HCT116 (cell line): ENCODE measurements around the gene CX3CR1. TPM values are rescaled to one million over a fixed set of nuclear protein-coding genes. Genes with fewer than 3 reads are reported as not detected.

Source experiments
- ATAC-seq: fragments of 200-7000 bp; cut with Tn5 transposase; 2 replicates; pipeline ENCODE4 v1.9.1; 2020; ENCODE audit warnings: mild to moderate bottlenecking, moderate library complexity
- BruUV-seq: library from RNA; stranded (reverse); fragments of 400-500 nt; replicated peaks from 2 replicates; lab custom pipeline; 2021; lab: Mats Ljungman, UMichigan
- CTCF ChIA-PET: fragments of 300-600 bp; sonication (Branson Sonifier 250); formaldehyde crosslinking; loops from one replicate; lab custom pipeline; 2021; ENCODE audit warnings: antibody characterized with exemption; lab: Charles Lee
- POLR2A ChIA-PET: fragments of 300-600, 350-600 bp; sonication (Branson Sonifier 250); formaldehyde crosslinking; loops from one replicate; lab custom pipeline; 2021; ENCODE audit warnings: antibody characterized with exemption; lab: Charles Lee
- RAD21 ChIA-PET, 2 experiments: fragments of 300-600 bp; sonication (Branson Sonifier 250); formaldehyde crosslinking; loops; one replicate each; lab custom pipeline; 2023; ENCODE audit warnings: low total read pairs in 2 of 2; ENCODE audit not compliant: uncharacterized antibody in 2 of 2, unreplicated experiment in 2 of 2, low non-redundant PET in 1 of 2; lab: Charles Lee
- DNase-seq: peaks from one replicate; pipeline ENCODE4 v3.0.0-alpha.2; 2010; ENCODE audit warnings: low read depth, low spot score
- H2AFZ ChIP-seq: fragments of 200-600 bp; shearing (Covaris generic), sonication (generic); 2 replicates; pipeline ENCODE4 v1.6.1; 2017; ENCODE audit warnings: low read depth, mixed run types, mixed read lengths, antibody characterized with exemption, low read length; ENCODE audit not compliant: poor library complexity, severe bottlenecking
- H3K27ac ChIP-seq: 2 replicates; pipeline ENCODE4 v1.5.1; 2012; ENCODE audit warnings: low read depth, low read length
- H3K27me3 ChIP-seq: fragments of 200-600 bp; sonication (generic); 2 replicates; pipeline ENCODE4 v1.6.1; 2016; ENCODE audit warnings: mixed run types, low read length, mixed read lengths; ENCODE audit not compliant: insufficient read depth
- H3K36me3 ChIP-seq, 2 experiments: fragments of 200-500 bp in 1 of 2; fragments of 200-600 bp in 1 of 2; sonication (Bioruptor generic) in 1 of 2; sonication (generic) in 1 of 2; 2 replicates each; pipeline versions ENCODE4 v1.5.1 to v1.6.1; 2014 to 2016; ENCODE audit warnings: low read length in 2 of 2, inconsistent platforms in 1 of 2, mixed read lengths in 1 of 2, mixed run types in 1 of 2; ENCODE audit not compliant: insufficient read depth in 2 of 2, control insufficient read depth in 1 of 2
- H3K4me1 ChIP-seq, 2 experiments: fragments of 200-600 bp in 1 of 2; sonication (generic) in 1 of 2; 2 replicates each; pipeline versions ENCODE4 v1.5.1 to v1.6.1; 2012 to 2017; ENCODE audit warnings: low read length in 2 of 2, inconsistent platforms in 1 of 2, mild to moderate bottlenecking in 1 of 2, mixed read lengths in 1 of 2, mixed run types in 1 of 2, moderate library complexity in 1 of 2; ENCODE audit not compliant: insufficient read depth in 2 of 2, control insufficient read depth in 1 of 2
- H3K4me2 ChIP-seq: fragments of 200-600 bp; sonication (generic); 2 replicates; pipeline ENCODE4 v1.6.1; 2017; ENCODE audit warnings: mixed run types, low read length, mixed read lengths
- H3K4me3 ChIP-seq, 2 experiments: fragments of 200-600 bp in 1 of 2; sonication (generic) in 1 of 2; replicated peaks in 1 of 2; 2 replicates each; pipeline ENCODE4 v1.5.1; 2011 to 2016; ENCODE audit warnings: low read length in 2 of 2, control low read depth in 1 of 2, low read depth in 1 of 2, mild to moderate bottlenecking in 1 of 2, mixed read lengths in 1 of 2, mixed run types in 1 of 2
- H3K79me2 ChIP-seq: fragments of 200-600 bp; sonication (generic); 2 replicates; pipeline ENCODE4 v1.6.1; 2017; ENCODE audit warnings: mild to moderate bottlenecking, mixed run types, low read length, moderate library complexity, mixed read lengths; ENCODE audit not compliant: insufficient read depth
- H3K9ac ChIP-seq: fragments of 200-600 bp; sonication (generic); 2 replicates; pipeline ENCODE4 v1.6.1; 2016; ENCODE audit warnings: low read length, mixed read lengths
- H3K9me2 ChIP-seq: fragments of 200-600 bp; sonication (generic), shearing (Covaris generic); 2 replicates; pipeline ENCODE4 v1.6.1; 2017; ENCODE audit warnings: mixed run types, mild to moderate bottlenecking, moderate library complexity; ENCODE audit not compliant: insufficient read depth
- H3K9me3 ChIP-seq, 2 experiments: fragments of 200-500 bp in 1 of 2; fragments of 200-600 bp in 1 of 2; sonication (Bioruptor generic) in 1 of 2; sonication (generic) in 1 of 2; 2 replicates each; pipeline ENCODE4 v1.6.1; 2014 to 2017; ENCODE audit warnings: low read length in 2 of 2, mixed read lengths in 2 of 2, inconsistent platforms in 1 of 2, low read depth in 1 of 2, mild to moderate bottlenecking in 1 of 2, mixed run types in 1 of 2, moderate library complexity in 1 of 2; ENCODE audit not compliant: control insufficient read depth in 1 of 2, insufficient read depth in 1 of 2
- H4K20me1 ChIP-seq: fragments of 200-600 bp; sonication (generic), shearing (Covaris generic); 2 replicates; pipeline ENCODE4 v1.6.1; 2017; ENCODE audit warnings: mixed run types, mild to moderate bottlenecking, moderate library complexity; ENCODE audit not compliant: insufficient read depth
- CBX3 ChIP-seq: IDR thresholded peaks from 2 replicates; pipeline ENCODE4 v1.6.1; 2012; ENCODE audit warnings: low read depth
- CEBPB ChIP-seq: IDR thresholded peaks from 2 replicates; pipeline ENCODE4 v1.6.1; 2012; ENCODE audit warnings: low read depth
- EZH2 ChIP-seq: fragments of 200-600 bp; sonication (generic); IDR thresholded peaks from 2 replicates; pipeline ENCODE4 v1.6.1; 2017; ENCODE audit warnings: antibody characterized with exemption, mixed run types
- EZH2phosphoT487 ChIP-seq: fragments of 200-600 bp; IDR thresholded peaks from 2 replicates; pipeline ENCODE4 v1.6.1; 2018; ENCODE audit warnings: antibody characterized with exemption, borderline replicate concordance
- FOSL1 ChIP-seq: IDR thresholded peaks from 2 replicates; pipeline ENCODE4 v1.6.1; 2012; ENCODE audit warnings: low read depth
- JUND ChIP-seq: IDR thresholded peaks from 2 replicates; pipeline ENCODE4 v1.6.1; 2012
- MAX ChIP-seq: IDR thresholded peaks from 2 replicates; pipeline ENCODE4 v1.6.1; 2012
- POLR2A ChIP-seq: IDR thresholded peaks from 2 replicates; pipeline ENCODE4 v1.7.0; 2011; ENCODE audit warnings: borderline replicate concordance; ENCODE audit not compliant: insufficient read depth, insufficient read length; ENCODE audit errors: extremely low read depth
- RAD21 ChIP-seq: IDR thresholded peaks from 2 replicates; pipeline ENCODE4 v1.6.1; 2012; ENCODE audit warnings: low read depth, mild to moderate bottlenecking
- REST ChIP-seq: IDR thresholded peaks from 2 replicates; pipeline ENCODE4 v1.6.1; 2012; ENCODE audit warnings: low read depth
- SP1 ChIP-seq: IDR thresholded peaks from 2 replicates; pipeline ENCODE4 v1.6.1; 2012; ENCODE audit warnings: low read depth
- TCF7L2 ChIP-seq: IDR thresholded peaks from 2 replicates; pipeline ENCODE4 v1.7.0; 2011; ENCODE audit warnings: borderline replicate concordance, inconsistent platforms; ENCODE audit not compliant: insufficient read depth, insufficient read length; ENCODE audit errors: extremely low read depth
- YY1 ChIP-seq: IDR thresholded peaks from 2 replicates; pipeline ENCODE4 v1.6.1; 2011; ENCODE audit warnings: low read length, low read depth, moderate library complexity, mild to moderate bottlenecking; ENCODE audit not compliant: insufficient replicate concordance; ENCODE audit errors: extremely low read depth
- ZFX ChIP-seq: fragments of 450-650 bp; IDR thresholded peaks from 2 replicates; pipeline ENCODE4 v1.6.1; 2017
- intact Hi-C: fragments of 100-400 bp; cut with micrococcal nuclease; formaldehyde crosslinking; loops from 2 replicates; pipeline ENCODE4 v1.10.0; 2022
- total RNA-seq: library from RNA; stranded (reverse); gene quantifications from one replicate; pipeline ENCODE4 v1.2.1, GENCODE V29; 2021; ENCODE audit not compliant: unreplicated experiment
- TF ChIP-seq, protein P1 (sequence below): IDR thresholded peaks from 2 replicates; pipeline ENCODE4 v1.6.1; 2012

Gene CX3CR1
- total RNA-seq, 1 experiment from 2014 or later, result 0.10 TPM

DNA sequence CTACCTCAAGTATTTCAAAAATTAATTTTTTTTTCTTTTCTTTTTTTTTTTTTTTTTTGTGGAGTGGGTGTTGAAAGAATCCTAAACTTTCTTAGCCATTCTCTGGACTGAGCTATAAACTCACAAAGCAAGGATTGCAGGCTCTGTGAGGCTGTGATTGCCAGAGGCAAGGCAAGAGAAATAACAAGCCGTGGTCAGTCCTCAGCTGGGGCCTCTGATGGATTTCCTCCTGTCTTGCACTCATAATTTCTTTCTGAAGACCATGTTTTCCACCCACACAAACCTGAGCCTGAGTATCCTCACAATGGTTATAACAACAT is 1.3 kb downstream of the CX3CR1 start:
- Histone ChIP-seq H4K20me1 (no peaks in the 10 kb centered on the region), H3K4me3 (no peak overlapping the region), H3K4me2 (no peak overlapping the region), H2AFZ (no peak overlapping the region), H3K9me2 (no peaks in the 10 kb centered on the region), H3K36me3 (no peaks in the 10 kb centered on the region), H3K4me1 (no peaks in the 10 kb centered on the region), H3K79me2 (no peaks in the 10 kb centered on the region), H3K9ac (no peak overlapping the region), H3K27me3 (peaks cover 30% of the 10 kb centered on the region), H3K9me3 (no peaks in the 10 kb centered on the region), H3K27ac (no peak overlapping the region)
- ChIA-PET RAD21 (no interaction called here), CTCF (interaction anchor here (1.0 to 2.8 kb wide), 3 partner anchors 10 to 153 kb away, joined by 3 to 15 read pairs (median 6); no protein-coding TSS in a partner anchor), POLR2A (interaction anchor here (0.7 kb wide), 1 partner anchor 17 kb away, joined by 3 read pairs; no protein-coding TSS in a partner anchor)
- BruUV-seq, result no TSS peak
- no peak for TF ChIP-seq YY1
- no peak for TF ChIP-seq FOSL1
- TF ChIP-seq POLR2A, result no peak
- no peak for TF ChIP-seq MAX
- no peak for TF ChIP-seq TCF7L2
- intact Hi-C loops, result no loop called here
- DNase-seq, result no peak
- ATAC-seq, result no peak

- no peaks in the 10 kb centered on the region for H3K79me2 ChIP-seq
- H3K27me3 ChIP-seq, result peaks cover 30% of the 10 kb centered on the region
- DNase-seq, result no peak
- no peak overlapping the region for H3K4me2 ChIP-seq
- H3K9me2 ChIP-seq, result no peaks in the 10 kb centered on the region
- no peak overlapping the region for H3K9ac ChIP-seq
- POLR2A ChIA-PET, result interaction anchor here (0.7 kb wide), 1 partner anchor 17 kb away, joined by 3 read pairs; no protein-coding TSS in a partner anchor
- H3K36me3 ChIP-seq, result no peaks in the 10 kb centered on the region
- BruUV-seq, result no TSS peak
- intact Hi-C loops, result no loop called here
- CTCF ChIA-PET, result interaction anchor here (1.0 to 2.8 kb wide), 2 partner anchors 10 to 14 kb away, joined by 6 to 15 read pairs; no protein-coding TSS in a partner anchor
- no peaks in the 10 kb centered on the region for H4K20me1 ChIP-seq
- ATAC-seq, result no peak
- H2AFZ ChIP-seq, result no peak overlapping the region
- TF ChIP-seq EZH2phosphoT487 (no peak), JUND (no peak), EZH2 (no peak), POLR2A (no peak), RAD21 (no peak), SP1 (no peak), ZFX (no peak), CEBPB (no peak), CBX3 (no peak), FOSL1 (no peak), REST (no peak)
- TF ChIP-seq, protein P1, sequence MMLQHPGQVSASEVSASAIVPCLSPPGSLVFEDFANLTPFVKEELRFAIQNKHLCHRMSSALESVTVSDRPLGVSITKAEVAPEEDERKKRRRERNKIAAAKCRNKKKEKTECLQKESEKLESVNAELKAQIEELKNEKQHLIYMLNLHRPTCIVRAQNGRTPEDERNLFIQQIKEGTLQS, result no peak
- H3K9me3 ChIP-seq, result no peaks in the 10 kb centered on the region
- RAD21 ChIA-PET, result no interaction called here
- H3K27ac ChIP-seq, result no peak overlapping the region
- no peak overlapping the region for H3K4me3 ChIP-seq
- H3K4me1 ChIP-seq, result no peaks in the 10 kb centered on the region
Observed at GRCh38 chr3:39277893-39278615, 1.8 kb downstream of the CX3CR1 start.
